C1 segment of cervical spinal cord (tissue), 14 donors: Measurements from ENCODE around the gene EARS2.

Experiments
- DNase-seq, 14 donors: peaks; one replicate each; lab custom pipeline; 2025; lab: John Stamatoyannopoulos, UW

Gene EARS2

DNA sequence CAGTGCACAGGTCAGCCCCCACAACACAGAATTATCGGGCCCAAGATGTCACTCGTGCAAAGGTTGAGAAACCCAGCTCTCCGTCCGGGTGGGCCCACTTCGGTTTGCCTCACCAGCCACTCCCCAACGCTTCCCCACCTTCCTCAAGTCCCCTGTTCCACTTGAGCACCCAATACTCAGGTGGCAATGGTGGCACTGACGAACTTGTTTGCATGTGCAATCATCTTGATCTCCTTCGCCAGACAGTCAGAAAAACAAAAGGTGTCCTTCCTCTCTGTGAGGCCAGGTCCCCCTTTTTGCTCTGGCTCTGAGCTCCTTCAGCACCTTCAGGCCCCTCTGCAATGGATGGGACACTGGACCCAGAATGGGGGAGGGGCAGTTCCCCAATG, 50.5 kb downstream of the EARS2 start:
- DNase-seq, result no peak

DNA sequence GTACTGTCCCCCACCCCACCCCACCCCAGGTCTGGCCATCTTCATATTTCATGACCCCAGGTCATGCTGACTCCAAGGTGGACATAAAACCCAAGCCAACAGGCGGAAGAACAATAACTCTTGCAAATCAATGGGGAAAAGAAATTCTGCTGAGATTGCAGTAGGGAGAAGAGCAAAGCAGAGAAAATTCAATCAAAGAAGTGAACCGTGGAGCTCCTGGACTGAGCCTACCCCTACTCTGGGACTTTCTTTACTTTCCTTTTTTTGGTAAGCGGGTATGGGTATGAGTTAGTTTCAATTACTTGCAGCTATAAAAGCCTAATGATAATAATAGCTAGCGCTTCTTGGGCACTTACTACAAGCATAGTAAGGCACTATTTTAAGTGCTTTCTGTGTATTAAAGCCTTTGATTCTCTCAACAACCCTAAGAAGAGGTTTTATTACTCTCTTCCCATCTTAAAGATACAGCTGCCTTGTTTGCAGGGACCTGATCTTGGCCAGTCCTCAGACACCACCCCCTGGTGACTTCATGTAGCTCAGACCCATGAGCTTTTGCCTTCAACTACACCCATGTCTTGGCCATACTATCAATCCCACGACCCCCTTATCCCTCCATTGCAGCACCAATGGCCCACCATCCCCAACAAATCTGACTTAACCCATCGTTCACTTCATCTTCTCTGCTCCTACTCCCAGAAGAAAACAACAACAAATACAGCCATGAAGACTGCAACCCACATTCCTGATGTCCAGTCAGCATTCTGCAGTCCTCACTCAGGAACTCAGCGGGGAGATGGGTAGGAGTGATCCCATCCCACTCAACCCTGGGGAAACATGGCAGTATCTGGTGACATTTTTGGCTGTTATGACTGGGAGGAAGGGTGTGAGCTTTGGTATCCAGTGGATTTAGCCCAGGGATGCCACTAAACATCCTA, 51.2 kb downstream of the EARS2 start:
- peak in 1 of 14 donors; percentile 26 for DNase-seq

GRCh38 chr16:23505180-23505665, 51.9 kb downstream of the EARS2 start:
- peak in 1 of 14 donors; percentile 35 for DNase-seq

DNA sequence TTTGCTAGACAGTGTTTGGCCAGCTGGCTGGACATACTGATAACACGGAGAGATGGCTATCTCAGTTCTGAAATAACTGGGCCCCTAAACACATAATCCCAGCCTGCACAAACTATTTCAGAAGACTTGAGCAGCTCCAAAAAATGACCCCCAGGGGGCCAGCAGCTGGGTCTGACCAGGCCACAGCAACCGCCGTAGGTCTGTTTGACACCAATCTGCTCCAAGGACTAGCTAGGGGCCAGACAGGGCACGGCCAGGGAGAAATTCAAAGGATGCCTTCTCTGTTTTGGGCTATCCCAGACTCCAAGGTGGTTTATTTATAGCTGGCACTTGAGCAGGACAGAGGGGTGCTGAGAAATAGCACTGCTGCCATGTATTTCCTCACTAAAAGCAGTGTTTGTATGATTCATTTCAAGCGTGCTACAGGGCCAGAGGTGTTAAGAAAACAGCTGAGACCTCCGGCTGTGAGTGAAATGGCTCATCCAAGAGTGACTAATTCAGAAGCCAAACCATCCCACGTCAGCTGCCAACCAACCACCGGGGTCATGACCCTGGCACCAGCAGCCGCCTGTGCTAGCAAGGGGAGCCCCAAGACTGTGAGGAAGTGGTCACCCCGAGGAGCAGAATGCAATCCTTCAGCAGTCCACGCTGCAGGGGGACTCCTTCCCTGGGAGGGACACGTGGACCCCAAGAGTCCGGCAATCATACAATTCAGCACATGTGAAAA, 52.5 kb downstream of the EARS2 start:
- peak in 8 of 14 donors; percentile 13 to 69 (median 37) for DNase-seq

DNA sequence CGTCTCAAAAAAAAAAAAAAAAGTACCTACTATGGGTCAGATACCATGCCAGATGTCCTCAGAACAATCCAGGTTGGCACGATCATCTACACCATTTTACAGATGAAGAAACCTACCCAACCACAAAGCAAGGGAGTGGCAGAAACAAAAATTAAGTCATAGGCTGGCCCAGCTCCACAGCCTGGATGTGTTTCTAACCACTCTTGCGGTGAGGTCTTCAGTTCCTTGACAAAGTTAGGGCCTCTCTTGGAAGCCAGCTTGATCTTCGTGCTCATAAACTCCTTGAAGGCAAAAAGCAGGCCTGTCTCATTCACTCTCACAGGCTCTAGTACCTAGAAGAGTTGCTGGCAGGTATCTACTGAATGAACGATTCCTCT, 53.1 kb downstream of the EARS2 start:
- DNase-seq, result no peak

DNA sequence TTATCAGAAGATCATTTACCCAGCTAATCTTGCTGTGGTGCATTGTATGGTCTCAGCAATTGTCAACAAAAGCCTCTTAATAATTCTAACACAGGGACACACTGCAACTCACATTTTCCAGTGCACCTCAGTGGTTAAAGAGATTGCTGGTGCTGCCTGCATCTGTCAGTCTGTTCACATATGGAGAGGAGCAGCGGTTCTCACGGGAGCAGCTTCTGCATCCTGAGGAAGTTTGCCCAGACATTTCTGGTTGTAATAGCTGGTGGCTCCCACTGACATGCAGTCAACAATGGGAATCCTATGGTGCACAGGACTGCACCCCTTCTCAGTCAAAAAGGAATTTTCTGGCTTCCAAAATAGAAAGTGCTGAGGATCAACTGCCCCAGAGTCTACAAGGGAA, 54.7 kb downstream of the EARS2 start:
- no peak for DNase-seq

DNA sequence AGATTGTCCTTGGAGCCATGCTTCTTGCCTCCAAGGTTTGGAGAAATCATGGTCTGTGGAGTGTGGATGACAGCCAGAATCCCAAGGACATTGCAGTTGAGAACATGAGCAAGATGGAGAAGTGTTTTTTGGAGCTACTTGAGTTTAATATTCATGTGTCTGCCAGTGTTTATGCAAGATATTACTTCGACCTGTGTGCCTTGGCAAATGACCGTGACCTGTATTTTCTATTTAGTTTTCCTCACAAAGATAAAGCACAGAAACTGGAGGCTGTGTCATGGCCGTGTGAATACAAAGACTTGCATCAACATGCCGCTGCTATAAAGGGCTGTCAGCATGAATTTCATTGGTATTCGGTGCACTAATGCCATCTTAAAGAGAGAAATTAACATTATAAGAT, 55.9 kb downstream of the EARS2 start:
- DNase-seq, result no peak

DNA sequence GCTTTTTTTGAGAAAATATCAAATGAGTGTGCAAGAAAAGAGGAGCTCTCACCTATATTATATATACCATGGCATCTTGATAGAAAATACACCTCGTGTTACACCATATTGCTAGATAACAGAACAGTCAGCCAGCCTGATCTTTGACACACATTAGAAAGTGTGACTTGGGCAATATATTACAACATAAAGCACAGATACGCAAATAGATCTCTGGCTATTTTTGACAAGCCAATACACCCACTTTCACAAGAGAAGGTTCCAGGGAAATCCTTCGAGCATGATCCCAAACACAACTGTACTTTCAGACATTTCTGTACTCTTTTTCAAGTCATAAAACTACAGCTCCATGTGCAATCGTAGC, 56.3 kb downstream of the EARS2 start:
- DNase-seq, result no peak

GRCh38 chr16:23500212-23500861, 56.8 kb downstream of the EARS2 start:
- DNase-seq, result peak in 1 of 14 donors; percentile 45

DNA sequence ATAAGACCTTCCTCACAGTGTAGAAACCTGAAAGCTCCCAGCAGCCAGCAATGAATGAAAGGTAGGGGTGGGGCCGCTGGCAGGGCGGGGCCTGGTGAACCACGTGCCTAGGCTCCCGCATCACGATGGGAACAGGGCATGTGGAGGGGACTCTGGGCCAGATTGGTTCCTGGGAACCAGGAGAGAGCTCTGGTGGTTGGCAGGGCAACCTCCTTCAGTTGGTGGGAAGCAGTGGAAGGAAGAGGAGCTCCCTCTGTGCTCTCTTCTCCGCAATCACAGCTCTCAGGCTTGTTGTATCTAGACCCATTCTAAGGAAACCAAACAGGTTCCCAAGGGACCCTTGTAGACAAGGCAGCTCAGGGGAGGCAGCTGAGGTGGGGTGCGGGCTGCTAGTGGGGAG, 57.3 kb downstream of the EARS2 start:
- DNase-seq, result peak in 1 of 14 donors; percentile 51

- no peak for DNase-seq
Measured at GRCh38 chr16:23498863-23499262, 58.3 kb downstream of the EARS2 start.

DNA sequence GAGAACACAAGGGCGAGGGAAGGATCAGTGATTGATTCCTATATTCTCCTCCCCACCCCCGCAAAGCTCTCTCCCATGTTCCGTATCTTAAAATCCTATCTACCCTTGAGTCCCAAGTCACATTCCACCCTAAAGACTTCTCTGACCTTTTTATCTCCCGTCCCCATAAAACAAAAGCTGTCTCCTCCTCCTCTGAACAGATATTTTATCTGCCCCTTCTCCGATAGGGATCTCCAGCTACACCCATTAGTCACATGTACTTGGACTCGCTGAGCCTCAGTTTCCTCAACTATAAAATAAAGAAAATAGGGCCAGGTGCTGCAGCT, 59.6 kb downstream of the EARS2 start:
- DNase-seq, result no peak

DNA sequence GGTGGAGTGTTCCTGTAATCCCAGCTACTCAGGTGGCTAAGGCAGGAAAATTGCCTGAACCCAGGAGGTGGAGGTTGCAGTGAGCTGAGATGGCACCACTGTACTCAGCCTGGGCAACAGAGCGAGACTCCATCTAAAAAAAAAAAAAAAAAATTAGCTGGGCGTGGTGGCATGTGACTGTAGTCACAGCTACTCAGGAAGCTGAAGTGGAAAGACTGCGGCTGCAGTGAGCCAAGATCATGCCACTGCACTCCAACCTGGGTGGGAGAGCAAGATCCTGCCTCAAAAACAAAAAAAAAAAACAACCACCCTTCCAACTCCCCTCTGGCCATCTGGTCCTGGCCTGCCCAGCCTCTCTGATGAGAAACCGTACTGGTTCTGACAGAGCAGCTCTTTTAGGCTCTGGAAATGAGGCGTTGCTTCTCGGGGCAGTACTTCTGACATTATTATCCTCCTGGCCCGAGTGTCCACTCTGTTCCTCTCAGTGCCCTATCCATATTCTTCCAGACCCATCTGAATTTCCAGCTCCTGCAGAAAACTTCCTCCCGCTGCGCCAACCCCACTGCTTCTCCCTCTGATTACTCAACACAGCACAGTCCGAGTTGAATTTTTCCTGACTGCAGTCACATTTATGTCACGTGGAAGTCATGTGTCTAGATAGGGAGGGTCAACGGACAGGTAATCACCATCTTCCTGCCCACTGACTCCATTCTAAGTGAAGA, 60.2 kb downstream of the EARS2 start:
- peak in 1 of 14 donors; percentile 35 for DNase-seq

- no peak for DNase-seq
Measured at GRCh38 chr16:23495671-23496070, 61.5 kb downstream of the EARS2 start.

GRCh38 chr16:23494188-23494587, 63.0 kb downstream of the EARS2 start:
- DNase-seq, result no peak

DNA sequence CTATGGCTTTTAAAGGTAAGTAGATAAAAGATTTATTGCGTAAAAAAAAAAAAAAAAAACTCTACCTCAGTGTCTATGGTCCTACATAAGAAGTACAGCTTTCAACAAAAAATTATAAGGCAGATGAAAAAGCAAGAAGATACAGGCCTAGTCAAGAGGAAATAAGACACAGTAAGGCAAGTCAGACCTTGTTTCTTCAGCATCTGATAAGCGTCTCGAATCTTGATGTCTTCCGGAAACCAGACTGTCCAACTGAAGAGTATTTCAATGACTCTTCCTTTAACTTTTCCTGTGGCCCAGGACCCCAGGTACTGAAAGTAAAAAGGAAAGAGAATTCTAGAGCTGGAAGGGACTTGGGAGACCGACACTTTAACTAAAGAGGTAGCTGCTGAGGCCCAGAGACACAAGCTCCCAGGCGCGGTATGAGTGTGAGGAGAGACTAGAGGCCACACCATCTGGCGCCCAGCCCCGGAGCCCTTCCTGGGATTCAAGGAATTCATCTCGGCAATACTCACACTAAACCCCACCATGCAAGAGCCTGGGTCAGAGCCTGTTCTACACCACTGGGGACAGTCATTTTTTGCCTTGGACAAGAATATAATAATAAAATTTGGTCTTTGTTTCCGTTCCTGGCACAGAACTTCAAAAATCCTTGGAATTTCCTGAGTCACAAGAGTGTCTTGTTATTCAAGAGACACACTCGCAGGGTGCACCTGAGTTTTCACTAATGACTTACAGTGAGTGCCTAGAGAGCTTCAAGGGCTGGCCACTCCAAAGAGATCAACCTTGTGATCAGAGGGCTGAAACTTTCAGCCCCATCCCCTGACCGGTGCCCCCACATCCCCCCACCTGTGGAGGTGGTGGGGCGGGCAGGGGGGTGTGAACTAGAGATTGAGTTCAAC, 65.4 kb downstream of the EARS2 start:
- DNase-seq, result no peak

- DNase-seq, result no peak
Measured at GRCh38 chr16:23486480-23486879, 70.7 kb downstream of the EARS2 start.

DNA sequence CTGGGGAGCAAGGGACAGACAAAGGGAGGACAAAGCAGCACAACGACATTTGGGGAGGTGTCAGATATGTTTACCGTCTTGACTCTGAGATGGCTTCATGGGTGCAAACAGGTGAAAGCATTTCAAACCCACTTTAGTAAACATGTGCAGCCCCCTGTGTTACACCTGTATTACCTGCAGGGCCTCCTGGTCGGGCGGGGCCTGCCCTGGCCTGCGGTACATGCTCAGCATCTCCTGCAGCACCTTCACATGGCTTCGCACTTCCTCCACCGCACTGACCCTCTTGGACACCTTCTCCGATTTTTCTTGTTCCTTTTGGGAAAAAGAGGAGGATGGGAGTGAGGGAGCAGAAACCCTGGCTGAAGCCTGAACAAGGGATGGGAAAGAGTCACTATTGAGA, 71.3 kb downstream of the EARS2 start:
- no peak for DNase-seq

- DNase-seq, result no peak
Measured at GRCh38 chr16:23485257-23485614, 71.9 kb downstream of the EARS2 start.

DNA sequence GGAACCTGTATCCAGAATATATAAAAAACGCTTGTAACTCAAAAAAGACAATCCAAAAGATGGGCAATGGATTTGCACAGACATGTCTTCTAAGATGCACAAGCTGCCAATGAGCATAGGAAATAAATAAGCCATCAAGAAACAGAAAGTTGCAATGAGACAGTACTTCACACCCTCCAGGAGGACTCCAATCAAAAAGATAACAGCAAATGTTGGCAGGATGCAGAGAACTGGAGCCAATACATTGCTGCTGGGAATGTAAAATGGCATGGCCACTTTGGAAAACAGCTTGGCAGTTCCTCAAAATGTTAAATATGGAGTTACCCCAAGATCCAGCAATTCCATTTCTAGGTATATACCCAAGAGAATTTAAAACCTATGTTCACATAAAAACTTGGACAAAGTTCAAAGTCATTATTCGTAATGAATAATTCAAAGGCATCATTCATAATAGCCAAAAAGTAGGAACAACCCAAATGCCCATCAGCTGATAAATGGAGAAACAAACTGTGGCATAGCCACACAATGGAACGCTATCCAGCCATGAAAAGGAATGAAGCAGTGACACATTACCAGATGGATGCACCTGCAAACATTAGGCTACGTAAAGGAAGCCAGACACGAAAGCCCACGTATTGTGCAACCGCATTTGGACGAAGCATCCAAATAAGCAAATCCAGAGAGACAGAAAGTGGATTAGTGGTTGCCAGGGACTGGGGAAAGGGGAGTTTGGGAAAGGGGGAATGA, 72.5 kb downstream of the EARS2 start:
- DNase-seq, result no peak
